GM19324 (cell line): Measurements from ENCODE around the gene SPANXA1.
"Not testable (repeated sequence)": the region's sequence is repeated elsewhere in the genome, so short reads cannot be mapped to it uniquely, and the experiment has no call there.

Source experiments
- ATAC-seq: cut with Tn5 transposase; IDR thresholded peaks from one replicate; pipeline ENCODE4 v1.9.1; 2021; ENCODE audit warnings: mild to moderate bottlenecking, moderate library complexity; ENCODE audit not compliant: unreplicated experiment, low FRiP score

Gene SPANXA1, protein sequence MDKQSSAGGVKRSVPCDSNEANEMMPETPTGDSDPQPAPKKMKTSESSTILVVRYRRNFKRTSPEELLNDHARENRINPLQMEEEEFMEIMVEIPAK

DNA sequence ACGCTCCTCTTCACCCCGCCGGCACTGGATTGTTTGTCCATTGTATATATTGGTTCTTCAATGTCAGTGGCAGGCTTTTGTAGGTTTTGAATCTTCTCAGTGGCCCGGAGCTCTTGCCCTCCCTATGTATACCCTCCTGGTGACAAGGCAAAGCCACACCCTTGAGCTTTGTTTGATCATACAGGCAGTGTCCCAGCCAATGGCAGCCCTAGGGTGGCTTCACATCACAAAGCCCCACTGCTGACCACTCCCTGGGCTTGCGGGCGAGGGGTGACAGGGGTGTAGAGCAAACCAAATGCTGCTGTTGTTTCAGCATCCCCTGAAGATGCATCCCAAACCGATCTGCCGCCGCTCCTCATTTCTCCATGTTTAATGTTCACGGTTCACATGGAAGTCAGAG is at the start of gene SPANXA1:
TSS of gene SPANXA1 (minus strand) at position 101 of the 400 bp plus-strand sequence. CDS start at position 41, 60 bp downstream.
- not testable (repeated sequence) for ATAC-seq

DNA sequence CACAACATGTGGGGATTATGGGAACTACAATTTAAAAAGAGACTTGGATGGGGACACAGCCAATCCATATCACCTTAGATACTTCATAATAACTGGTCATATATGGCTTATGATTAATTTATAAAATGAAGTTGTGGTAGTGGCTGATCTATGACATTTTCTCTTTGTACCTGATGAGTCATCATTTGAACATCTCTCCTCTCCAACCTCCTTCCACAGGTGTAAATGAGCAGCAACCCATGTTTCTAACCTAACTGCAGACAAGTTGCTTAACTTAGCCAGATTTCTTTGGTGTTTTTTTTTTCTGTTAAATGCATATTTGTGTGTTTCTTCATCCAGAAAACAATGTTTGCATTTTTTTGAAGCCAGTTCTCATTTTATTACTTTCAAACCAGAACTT is 47.6 kb upstream of the SPANXA1 start:
- ATAC-seq: no peak

DNA sequence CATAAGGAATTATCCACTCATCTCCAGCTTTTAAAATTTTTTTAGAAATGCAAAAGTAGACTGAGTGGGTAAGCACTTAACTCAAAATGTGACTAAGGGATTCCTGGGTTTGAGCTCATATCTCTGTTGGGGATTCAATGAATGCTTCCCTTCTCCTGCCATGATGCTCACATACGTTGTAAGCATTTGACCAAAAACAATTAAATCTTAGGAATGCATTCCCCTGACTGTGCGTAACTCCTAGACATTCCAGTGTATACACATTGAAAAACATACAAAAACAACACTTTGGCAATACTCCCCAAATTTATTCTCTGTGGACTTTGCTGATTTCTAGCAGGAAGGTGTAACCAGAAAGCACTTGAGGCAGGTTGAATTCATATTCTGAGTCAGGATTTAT is 34.8 kb upstream of the SPANXA1 start:
- no peak for ATAC-seq

DNA sequence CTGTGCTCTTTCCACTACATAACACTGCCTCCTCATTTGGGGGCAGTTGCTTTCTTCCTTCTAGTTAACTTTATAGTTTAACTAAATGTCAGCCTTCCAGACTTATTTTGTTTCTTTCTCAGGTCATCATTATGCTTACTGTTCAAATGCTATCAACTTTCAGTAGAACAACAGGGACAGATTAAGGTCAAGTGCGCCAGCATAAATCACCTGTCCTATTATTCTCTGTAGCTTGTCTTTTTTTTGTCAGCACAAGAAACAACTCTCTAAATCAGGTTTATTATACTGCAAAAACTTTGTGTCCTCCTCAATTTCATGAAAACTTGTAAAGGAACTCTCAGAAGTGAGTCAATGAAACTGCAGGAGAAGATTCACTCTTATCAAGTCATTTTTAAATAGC is 24.6 kb upstream of the SPANXA1 start:
- no peak for ATAC-seq

DNA sequence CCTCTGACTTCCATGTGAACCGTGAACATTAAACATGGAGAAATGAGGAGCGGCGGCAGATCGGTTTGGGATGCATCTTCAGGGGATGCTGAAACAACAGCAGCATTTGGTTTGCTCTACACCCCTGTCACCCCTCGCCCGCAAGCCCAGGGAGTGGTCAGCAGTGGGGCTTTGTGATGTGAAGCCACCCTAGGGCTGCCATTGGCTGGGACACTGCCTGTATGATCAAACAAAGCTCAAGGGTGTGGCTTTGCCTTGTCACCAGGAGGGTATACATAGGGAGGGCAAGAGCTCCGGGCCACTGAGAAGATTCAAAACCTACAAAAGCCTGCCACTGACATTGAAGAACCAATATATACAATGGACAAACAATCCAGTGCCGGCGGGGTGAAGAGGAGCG is 4.9 kb upstream of the SPANXA1 start, which contains the start of gene SPANXA2:
TSS of gene SPANXA2 (plus strand) at position 301 of the 400 bp plus-strand sequence. CDS start at position 361, 60 bp downstream.
- not testable (repeated sequence) for ATAC-seq

DNA sequence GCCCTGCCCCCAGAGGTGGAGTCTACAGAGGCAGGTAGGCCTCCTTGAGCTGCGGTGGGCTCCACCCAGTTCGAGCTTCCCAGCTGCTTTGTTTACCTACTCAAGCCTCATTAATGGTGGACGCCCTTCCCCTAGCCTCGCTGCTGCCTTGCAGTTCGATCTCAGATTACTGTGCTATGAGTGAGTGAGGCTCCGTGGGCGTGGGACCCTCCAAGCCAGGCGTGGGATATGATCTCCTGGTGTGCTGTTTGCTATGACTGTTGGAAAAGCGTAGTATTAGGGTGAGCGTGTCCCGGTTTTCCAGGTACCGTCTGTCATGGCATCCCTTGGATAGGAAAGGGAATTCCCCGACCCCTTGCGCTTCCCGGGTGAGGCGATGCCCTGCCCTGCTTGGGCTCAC is 42.0 kb downstream of the SPANXA1 start:
- not testable (repeated sequence) for ATAC-seq
